NB4 (cell line): Measurements from ENCODE around the gene CLPTM1L.
A peak's percentile ranks its signal among the peaks of the same experiment; 100 is the strongest.

Experiments used
- DNase-seq: peaks from one replicate; pipeline ENCODE4 v3.0.0; 2010; ENCODE audit warnings: low read depth
- H3K4me3 ChIP-seq: one replicate; pipeline ENCODE4 v1.5.1; 2011; ENCODE audit warnings: mild to moderate bottlenecking, low read depth, low read length, moderate library complexity
- MAX ChIP-seq: IDR thresholded peaks from 2 replicates; pipeline ENCODE4 v1.6.1; 2011; ENCODE audit warnings: low read depth, low read length
- MYC ChIP-seq: IDR thresholded peaks from 2 replicates; pipeline ENCODE4 v1.6.1; 2011; ENCODE audit warnings: low read depth, low read length
- POLR2A ChIP-seq: IDR thresholded peaks from 2 replicates; pipeline ENCODE4 v1.6.1; 2011; ENCODE audit warnings: mild to moderate bottlenecking; ENCODE audit not compliant: insufficient read length; ENCODE audit errors: extremely low read depth
- TF ChIP-seq, protein P1 (sequence below): IDR thresholded peaks from one replicate; pipeline ENCODE4 v1.5.1; 2012; ENCODE audit warnings: low read depth, low read length

Gene CLPTM1L

DNA sequence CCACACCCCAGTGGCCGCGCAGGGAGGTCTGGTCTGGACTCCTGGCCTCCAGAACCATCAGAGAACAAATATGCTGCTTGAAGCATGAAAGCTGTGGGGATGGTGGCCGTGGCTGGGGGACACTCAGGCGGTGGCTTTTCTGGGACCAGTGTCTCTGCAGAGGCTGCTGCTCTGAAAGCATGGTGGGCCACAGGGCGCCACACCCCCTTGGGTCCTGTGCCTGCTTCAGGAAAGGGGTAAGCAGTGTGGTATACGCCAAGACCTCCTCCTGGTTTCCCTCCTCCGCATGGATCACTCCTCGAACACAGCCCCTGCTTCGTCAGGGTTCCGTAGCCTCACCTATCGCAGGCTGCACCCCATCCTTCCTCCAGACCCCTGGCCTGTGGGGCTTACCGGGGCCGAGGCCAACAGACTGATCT is 30.3 kb downstream of the CLPTM1L start:
- no peak overlapping the region for H3K4me3 ChIP-seq
- no peak for TF ChIP-seq POLR2A
- TF ChIP-seq MYC = no peak
- TF ChIP-seq, protein P1, sequence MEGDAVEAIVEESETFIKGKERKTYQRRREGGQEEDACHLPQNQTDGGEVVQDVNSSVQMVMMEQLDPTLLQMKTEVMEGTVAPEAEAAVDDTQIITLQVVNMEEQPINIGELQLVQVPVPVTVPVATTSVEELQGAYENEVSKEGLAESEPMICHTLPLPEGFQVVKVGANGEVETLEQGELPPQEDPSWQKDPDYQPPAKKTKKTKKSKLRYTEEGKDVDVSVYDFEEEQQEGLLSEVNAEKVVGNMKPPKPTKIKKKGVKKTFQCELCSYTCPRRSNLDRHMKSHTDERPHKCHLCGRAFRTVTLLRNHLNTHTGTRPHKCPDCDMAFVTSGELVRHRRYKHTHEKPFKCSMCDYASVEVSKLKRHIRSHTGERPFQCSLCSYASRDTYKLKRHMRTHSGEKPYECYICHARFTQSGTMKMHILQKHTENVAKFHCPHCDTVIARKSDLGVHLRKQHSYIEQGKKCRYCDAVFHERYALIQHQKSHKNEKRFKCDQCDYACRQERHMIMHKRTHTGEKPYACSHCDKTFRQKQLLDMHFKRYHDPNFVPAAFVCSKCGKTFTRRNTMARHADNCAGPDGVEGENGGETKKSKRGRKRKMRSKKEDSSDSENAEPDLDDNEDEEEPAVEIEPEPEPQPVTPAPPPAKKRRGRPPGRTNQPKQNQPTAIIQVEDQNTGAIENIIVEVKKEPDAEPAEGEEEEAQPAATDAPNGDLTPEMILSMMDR = no peak
- TF ChIP-seq MAX = no peak
- DNase-seq = no peak

- DNase-seq = peak; percentile 99
- TF ChIP-seq POLR2A (peak; percentile 38), MYC (peak; percentile 88), MAX (peak; percentile 87)
- TF ChIP-seq, protein P1 = no peak
- peak overlapping the region; percentile 32 for H3K4me3 ChIP-seq
Measured at GRCh38 chr5:1312993-1313833, 31.7 kb downstream of the CLPTM1L start.

DNA sequence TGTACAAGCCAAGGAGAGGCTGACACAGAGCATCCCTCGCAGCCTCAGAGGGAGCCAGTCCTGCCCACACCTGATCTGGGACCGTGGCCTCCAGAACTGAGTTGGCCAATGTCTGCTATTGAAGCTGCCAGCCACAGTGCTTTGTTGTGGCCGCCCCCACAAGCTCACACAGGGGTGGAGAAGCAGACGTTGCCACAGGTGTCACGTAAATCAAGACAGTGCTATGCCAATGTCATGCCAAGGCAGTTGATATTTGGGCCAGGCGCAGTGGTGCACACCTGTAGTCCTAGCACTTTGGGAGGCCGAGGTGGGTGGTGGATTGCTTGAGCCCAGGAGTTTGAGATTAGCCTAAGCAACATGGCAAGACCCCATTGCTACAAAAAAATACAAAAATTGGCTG is 32.7 kb downstream of the CLPTM1L start:
- H3K4me3 ChIP-seq = no peak overlapping the region
- TF ChIP-seq MAX = no peak
- no peak for TF ChIP-seq POLR2A
- no peak for TF ChIP-seq MYC
- TF ChIP-seq, protein P1 = no peak
- DNase-seq = no peak

GRCh38 chr5:1311439-1312055 is 33.4 kb downstream of the CLPTM1L start:
- no peak overlapping the region for H3K4me3 ChIP-seq
- TF ChIP-seq POLR2A (no peak), MAX (no peak), MYC (no peak)
- TF ChIP-seq, protein P1 = no peak
- no peak for DNase-seq

GRCh38 chr5:1310118-1310517 is 34.8 kb downstream of the CLPTM1L start:
- DNase-seq = no peak
- TF ChIP-seq MAX = no peak
- no peak for TF ChIP-seq MYC
- TF ChIP-seq, protein P1 = no peak
- no peak for TF ChIP-seq POLR2A
- H3K4me3 ChIP-seq = no peak overlapping the region
